B cell (primary cell): Measurements from ENCODE around the gene ARRB2.

Experiments
- CTCF ChIP-seq: fragments of 200-600 bp; IDR thresholded peaks from one replicate; pipeline ENCODE4 v1.8.0; 2022; ENCODE audit warnings: antibody characterized with exemption, mild to moderate bottlenecking
- EZH2 ChIP-seq: IDR thresholded peaks from 2 replicates; pipeline ENCODE4 v1.6.1; 2012; ENCODE audit warnings: borderline replicate concordance, low read depth, mild to moderate bottlenecking, moderate library complexity, low read length; ENCODE audit not compliant: insufficient read depth, poor library complexity, severe bottlenecking

GRCh38 chr17:4720787-4721186 is 10.4 kb downstream of the ARRB2 start:
- no peak for TF ChIP-seq CTCF
- TF ChIP-seq EZH2: no peak
